Measurements from ENCODE around the gene DRICH1.

GRCh38 chr22:23613193-23613972 lies 18.7 kb downstream of the DRICH1 start:
- TF ChIP-seq, protein P1, sequence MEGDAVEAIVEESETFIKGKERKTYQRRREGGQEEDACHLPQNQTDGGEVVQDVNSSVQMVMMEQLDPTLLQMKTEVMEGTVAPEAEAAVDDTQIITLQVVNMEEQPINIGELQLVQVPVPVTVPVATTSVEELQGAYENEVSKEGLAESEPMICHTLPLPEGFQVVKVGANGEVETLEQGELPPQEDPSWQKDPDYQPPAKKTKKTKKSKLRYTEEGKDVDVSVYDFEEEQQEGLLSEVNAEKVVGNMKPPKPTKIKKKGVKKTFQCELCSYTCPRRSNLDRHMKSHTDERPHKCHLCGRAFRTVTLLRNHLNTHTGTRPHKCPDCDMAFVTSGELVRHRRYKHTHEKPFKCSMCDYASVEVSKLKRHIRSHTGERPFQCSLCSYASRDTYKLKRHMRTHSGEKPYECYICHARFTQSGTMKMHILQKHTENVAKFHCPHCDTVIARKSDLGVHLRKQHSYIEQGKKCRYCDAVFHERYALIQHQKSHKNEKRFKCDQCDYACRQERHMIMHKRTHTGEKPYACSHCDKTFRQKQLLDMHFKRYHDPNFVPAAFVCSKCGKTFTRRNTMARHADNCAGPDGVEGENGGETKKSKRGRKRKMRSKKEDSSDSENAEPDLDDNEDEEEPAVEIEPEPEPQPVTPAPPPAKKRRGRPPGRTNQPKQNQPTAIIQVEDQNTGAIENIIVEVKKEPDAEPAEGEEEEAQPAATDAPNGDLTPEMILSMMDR (IDR thresholded peaks at IDR 0.05) = no peak
- no peak for TF ChIP-seq POLR2A (IDR thresholded peaks at IDR 0.05)

Data from thyroid gland (tissue), 4 donors.